ENCODE measurements around the gene LRIT3.

Gene LRIT3

GRCh38 chr4:109847896-109848442 is at the start of gene LRIT3:
Gene LRIT3, plus strand, starts transcription at chr4:109848107. Its CDS starts 95 bp downstream, at chr4:109848202.
- DNase-seq: no peak

GRCh38 chr4:109798866-109799265 is 49.0 kb upstream of the LRIT3 start:
- no peak for DNase-seq

- DNase-seq: no peak
Observed at GRCh38 chr4:109801099-109801789, 46.7 kb upstream of the LRIT3 start.

GRCh38 chr4:109801895-109802319 is 46.0 kb upstream of the LRIT3 start, which contains the start of gene CFI:
Gene CFI, minus strand, starts transcription at chr4:109801999. Its CDS starts 28 bp downstream, at chr4:109801971.
- DNase-seq: no peak

GRCh38 chr4:109803924-109804571 is 43.9 kb upstream of the LRIT3 start:
- DNase-seq: peak; percentile 33

GRCh38 chr4:109809655-109810054 is 38.3 kb upstream of the LRIT3 start:
- no peak for DNase-seq

- no peak for DNase-seq
Observed at GRCh38 chr4:109810552-109811387, 37.1 kb upstream of the LRIT3 start.

- DNase-seq: no peak
Observed at GRCh38 chr4:109811707-109812106, 36.2 kb upstream of the LRIT3 start.

- DNase-seq: peak; percentile 94
Observed at GRCh38 chr4:109815151-109816081, 32.5 kb upstream of the LRIT3 start, which contains the start of gene GAR1. Gene GAR1, plus strand, starts transcription at chr4:109815762. Its CDS starts 403 bp downstream, at chr4:109816165.

GRCh38 chr4:109816082-109816442 is 31.8 kb upstream of the LRIT3 start:
- DNase-seq: peak; percentile 51

GRCh38 chr4:109816894-109817293 is 31.0 kb upstream of the LRIT3 start:
- DNase-seq: peak; percentile 44

GRCh38 chr4:109818268-109818667 is 29.6 kb upstream of the LRIT3 start:
- no peak for DNase-seq

- DNase-seq: no peak
Observed at GRCh38 chr4:109820563-109820962, 27.3 kb upstream of the LRIT3 start.

GRCh38 chr4:109821185-109821584 is 26.7 kb upstream of the LRIT3 start:
- DNase-seq: peak; percentile 42

- DNase-seq: peak; percentile 13
Observed at GRCh38 chr4:109826719-109827118, 21.2 kb upstream of the LRIT3 start.

GRCh38 chr4:109827672-109828071 is 20.2 kb upstream of the LRIT3 start, which contains the start of gene RRH:
Gene RRH, plus strand, starts transcription at chr4:109827972. Its CDS starts 56 bp downstream, at chr4:109828028.
- no peak for DNase-seq

GRCh38 chr4:109833756-109834155 is 14.2 kb upstream of the LRIT3 start:
- no peak for DNase-seq

- no peak for DNase-seq
Observed at GRCh38 chr4:109836985-109837384, 10.9 kb upstream of the LRIT3 start.

GRCh38 chr4:109846395-109847098 is 1.4 kb upstream of the LRIT3 start:
- DNase-seq: no peak

- DNase-seq: no peak
Observed at GRCh38 chr4:109848501-109848900, 594 bp downstream of the LRIT3 start.

GRCh38 chr4:109850601-109851000 is 2.7 kb downstream of the LRIT3 start:
- DNase-seq: no peak
